Measurements from ENCODE around the gene NUDT16L1.

- TF ChIP-seq EZH2 (IDR thresholded peaks at IDR 0.05; ENCODE audit: borderline replicate concordance, low read depth, low read length, poor library complexity, severe bottlenecking) (no peak), CTCF (conservative IDR thresholded peaks at IDR 0.05; ENCODE audit: low read depth, low read length) (no peak)
Measured at GRCh38 chr16:4694642-4695451, 1.5 kb downstream of the NUDT16L1 start.
